ENCODE measurements around the gene ANK3.
A peak's percentile ranks its signal among the peaks of the same experiment; 100 is the strongest.

The ANK3 gene

DNA sequence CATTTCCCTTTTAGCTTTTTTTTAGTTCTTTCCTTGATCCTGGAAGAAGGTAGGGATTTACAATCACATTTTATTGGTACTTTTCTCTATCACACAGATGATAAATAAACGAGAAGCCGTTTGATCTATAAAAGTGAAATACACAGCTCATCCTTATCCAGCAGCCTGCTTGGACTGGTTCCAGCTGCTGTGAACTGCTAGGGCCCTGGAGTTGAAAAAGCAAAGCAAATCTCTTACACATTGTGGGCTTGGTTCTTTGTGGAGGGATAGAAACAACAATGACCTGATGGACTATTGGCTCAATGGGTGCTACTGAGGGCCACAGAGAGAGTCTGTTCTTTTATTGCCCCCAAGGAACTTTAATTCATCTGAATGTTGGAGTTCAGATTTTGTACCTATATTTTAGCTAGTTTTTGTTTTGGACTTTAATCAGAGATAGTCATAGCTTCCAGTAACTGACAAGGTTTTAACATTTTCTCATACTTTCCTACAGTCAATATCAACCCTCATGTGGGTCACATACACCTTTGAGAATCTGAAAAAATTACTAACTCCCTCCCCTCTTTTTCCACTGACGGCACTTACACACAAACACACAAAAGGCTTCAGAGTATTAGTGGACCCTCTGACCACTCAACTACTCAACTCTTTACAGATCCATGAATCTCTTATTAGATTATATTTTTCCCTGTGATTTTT is 391.7 kb downstream of the ANK3 start:
- Histone ChIP-seq H3K27me3 (ENCODE audit: control insufficient read depth in 2 of 2, insufficient read depth in 2 of 2, low read length in 2 of 2) (no peaks in the 10 kb centered on the region), H3K27ac (ENCODE audit: low read depth in 2 of 2, low read length in 2 of 2) (no peak overlapping the region), H3K9ac (ENCODE audit: low read depth in 1 of 2, low read length in 2 of 2) (no peak overlapping the region), H3K4me3 (ENCODE audit: low read length in 2 of 2) (no peak overlapping the region), H3K4me1 (ENCODE audit: control insufficient read depth in 2 of 2, insufficient read depth in 2 of 2, low read length in 2 of 2) (no peaks in the 10 kb centered on the region), H3K9me3 (ENCODE audit: control insufficient read depth in 2 of 2, low read length in 2 of 2) (no peaks in the 10 kb centered on the region), H3K36me3 (ENCODE audit: control insufficient read depth in 2 of 2, insufficient read depth in 2 of 2, low read length in 2 of 2) (no peaks in the 10 kb centered on the region)

DNA sequence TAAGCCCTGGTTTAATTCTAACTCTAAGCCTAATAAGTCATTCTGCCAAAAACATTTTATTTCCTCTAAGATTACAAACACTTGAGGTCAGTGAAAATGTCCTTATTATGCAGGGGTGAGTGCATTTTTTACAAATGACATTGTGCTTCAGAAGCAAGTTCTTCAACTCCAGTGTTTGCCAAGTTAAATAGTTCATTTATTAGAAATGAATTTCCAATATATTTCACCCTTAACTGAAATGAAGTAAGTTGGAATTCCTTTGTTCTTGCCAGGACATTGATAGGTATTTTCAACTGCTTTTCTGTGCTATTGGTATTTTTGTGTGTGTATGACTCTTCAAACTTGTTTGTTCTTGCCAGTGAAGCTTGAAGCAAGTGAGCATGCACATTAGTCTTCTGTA is 393.8 kb downstream of the ANK3 start:
- no peaks in the 10 kb centered on the region for H3K27me3 ChIP-seq (ENCODE audit: control insufficient read depth in 2 of 2, insufficient read depth in 2 of 2, low read length in 2 of 2)
- no peak overlapping the region for H3K4me3 ChIP-seq (ENCODE audit: low read length in 2 of 2)
- no peaks in the 10 kb centered on the region for H3K9me3 ChIP-seq (ENCODE audit: control insufficient read depth in 2 of 2, low read length in 2 of 2)
- H3K36me3 ChIP-seq (ENCODE audit: control insufficient read depth in 2 of 2, insufficient read depth in 2 of 2, low read length in 2 of 2), result no peaks in the 10 kb centered on the region
- H3K4me1 ChIP-seq (ENCODE audit: control insufficient read depth in 2 of 2, insufficient read depth in 2 of 2, low read length in 2 of 2), result peaks cover 0 to 9% of the 10 kb centered on the region in 2 donors
- H3K27ac ChIP-seq (ENCODE audit: low read depth in 2 of 2, low read length in 2 of 2), result no peak overlapping the region
- no peak overlapping the region for H3K9ac ChIP-seq (ENCODE audit: low read depth in 1 of 2, low read length in 2 of 2)

DNA sequence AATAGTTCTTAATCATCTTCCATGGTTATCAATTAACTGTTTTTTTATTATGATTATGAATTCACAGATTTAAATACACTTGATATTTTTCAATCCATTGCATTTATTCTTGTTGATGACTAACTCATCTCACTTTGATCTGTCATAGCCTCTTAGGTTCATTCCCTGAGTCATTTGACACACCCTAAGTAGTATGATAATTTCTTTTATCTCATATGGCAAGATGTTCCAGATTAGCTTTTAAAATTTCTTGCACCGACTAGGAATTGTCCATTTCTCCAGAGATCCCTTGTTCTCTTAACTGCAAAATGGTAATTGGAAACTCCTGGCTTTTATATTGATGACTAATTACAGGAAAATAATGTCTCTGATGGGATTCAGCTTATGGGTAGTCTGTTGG is 395.7 kb downstream of the ANK3 start:
- Histone ChIP-seq H3K4me1 (ENCODE audit: control insufficient read depth in 2 of 2, insufficient read depth in 2 of 2, low read length in 2 of 2) (peaks cover 0 to 9% of the 10 kb centered on the region in 2 donors), H3K9ac (ENCODE audit: low read depth in 1 of 2, low read length in 2 of 2) (no peak overlapping the region), H3K36me3 (ENCODE audit: control insufficient read depth in 2 of 2, insufficient read depth in 2 of 2, low read length in 2 of 2) (no peaks in the 10 kb centered on the region), H3K27ac (ENCODE audit: low read depth in 2 of 2, low read length in 2 of 2) (no peak overlapping the region), H3K9me3 (ENCODE audit: control insufficient read depth in 2 of 2, low read length in 2 of 2) (no peaks in the 10 kb centered on the region), H3K4me3 (ENCODE audit: low read length in 2 of 2) (no peak overlapping the region), H3K27me3 (ENCODE audit: control insufficient read depth in 2 of 2, insufficient read depth in 2 of 2, low read length in 2 of 2) (no peaks in the 10 kb centered on the region)

DNA sequence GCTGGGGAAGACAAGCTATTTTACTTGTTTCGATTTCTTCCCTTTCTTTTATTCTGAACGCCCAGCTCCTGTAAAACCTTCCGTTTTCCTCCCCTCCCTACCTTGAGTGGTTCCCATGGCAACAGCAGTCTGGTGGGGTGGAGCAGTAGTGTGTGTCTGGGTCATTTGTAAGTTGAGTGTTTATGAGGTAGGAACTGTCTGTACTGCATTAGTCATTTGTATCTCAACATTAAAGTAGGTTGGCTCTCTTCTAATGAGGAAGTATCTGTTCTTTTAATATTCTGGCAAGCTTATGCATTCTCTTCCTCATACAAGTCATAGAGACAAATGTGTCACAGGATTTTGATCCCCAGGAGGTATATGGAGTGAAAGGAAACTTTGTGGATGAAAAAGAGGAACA is 398.0 kb downstream of the ANK3 start:
- Histone ChIP-seq H3K9me3 (ENCODE audit: control insufficient read depth in 2 of 2, low read length in 2 of 2) (no peaks in the 10 kb centered on the region), H3K27ac (ENCODE audit: low read depth in 2 of 2, low read length in 2 of 2) (peak overlapping the region in 1 of 2 donors; percentile 15)

DNA sequence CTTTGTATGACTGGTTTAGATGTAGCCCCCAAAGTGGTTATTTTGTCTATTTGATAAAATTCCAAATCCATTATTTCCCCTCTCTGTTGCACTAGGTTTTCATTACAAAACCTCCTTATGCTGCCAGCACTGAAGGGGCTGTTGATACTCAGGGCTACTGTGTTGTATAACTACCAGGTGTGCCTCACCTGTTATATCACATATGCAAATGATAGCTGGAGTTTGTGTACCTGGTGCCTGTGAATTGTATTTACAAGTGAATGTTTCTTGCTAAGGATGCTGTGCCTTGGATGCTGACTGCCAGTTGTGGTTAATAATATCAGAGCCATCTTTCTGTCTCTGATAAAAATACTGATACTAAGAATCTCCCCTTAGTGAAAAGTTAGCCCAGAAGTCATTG is 398.6 kb downstream of the ANK3 start:
- Histone ChIP-seq H3K9me3 (ENCODE audit: control insufficient read depth in 2 of 2, low read length in 2 of 2) (no peaks in the 10 kb centered on the region), H3K27me3 (ENCODE audit: control insufficient read depth in 2 of 2, insufficient read depth in 2 of 2, low read length in 2 of 2) (no peaks in the 10 kb centered on the region), H3K4me1 (ENCODE audit: control insufficient read depth in 2 of 2, insufficient read depth in 2 of 2, low read length in 2 of 2) (peaks cover 0 to 9% of the 10 kb centered on the region in 2 donors)

More for the DNA sequence above, 398.0 kb downstream of the ANK3 start:
- Histone ChIP-seq H3K9ac (ENCODE audit: low read depth in 1 of 2, low read length in 2 of 2) (no peak overlapping the region), H3K4me3 (ENCODE audit: low read length in 2 of 2) (no peak overlapping the region), H3K36me3 (ENCODE audit: control insufficient read depth in 2 of 2, insufficient read depth in 2 of 2, low read length in 2 of 2) (no peaks in the 10 kb centered on the region), H3K27me3 (ENCODE audit: control insufficient read depth in 2 of 2, insufficient read depth in 2 of 2, low read length in 2 of 2) (no peaks in the 10 kb centered on the region), H3K4me1 (ENCODE audit: control insufficient read depth in 2 of 2, insufficient read depth in 2 of 2, low read length in 2 of 2) (peaks cover 0 to 9% of the 10 kb centered on the region in 2 donors)

DNA sequence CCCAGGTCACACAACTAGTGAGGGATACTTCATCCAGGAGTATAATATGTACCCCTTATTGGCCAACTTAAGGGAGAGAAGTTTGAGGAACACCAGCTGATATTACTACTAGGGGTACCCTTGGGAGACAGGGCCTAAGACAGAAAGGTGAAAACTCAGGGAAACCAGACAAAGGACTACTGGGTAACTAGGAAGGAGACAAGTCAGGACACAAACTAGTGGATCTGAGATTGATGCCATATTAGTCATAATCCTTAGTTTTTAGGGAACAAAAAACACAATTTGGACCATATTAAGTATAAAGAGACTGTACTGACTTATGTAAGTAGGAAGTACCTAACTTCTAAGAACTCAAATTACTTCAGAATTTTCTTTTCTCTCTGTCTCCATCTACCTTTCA is 404.0 kb downstream of the ANK3 start:
- Histone ChIP-seq H3K4me1 (ENCODE audit: control insufficient read depth in 2 of 2, insufficient read depth in 2 of 2, low read length in 2 of 2) (no peaks in the 10 kb centered on the region), H3K27me3 (ENCODE audit: control insufficient read depth in 2 of 2, insufficient read depth in 2 of 2, low read length in 2 of 2) (no peaks in the 10 kb centered on the region), H3K27ac (ENCODE audit: low read depth in 2 of 2, low read length in 2 of 2) (no peak overlapping the region), H3K9ac (ENCODE audit: low read depth in 1 of 2, low read length in 2 of 2) (no peak overlapping the region), H3K9me3 (ENCODE audit: control insufficient read depth in 2 of 2, low read length in 2 of 2) (no peaks in the 10 kb centered on the region), H3K36me3 (ENCODE audit: control insufficient read depth in 2 of 2, insufficient read depth in 2 of 2, low read length in 2 of 2) (no peaks in the 10 kb centered on the region), H3K4me3 (ENCODE audit: low read length in 2 of 2) (no peak overlapping the region)

More for the DNA sequence above, 398.6 kb downstream of the ANK3 start:
- Histone ChIP-seq H3K27ac (ENCODE audit: low read depth in 2 of 2, low read length in 2 of 2) (no peak overlapping the region), H3K4me3 (ENCODE audit: low read length in 2 of 2) (no peak overlapping the region), H3K36me3 (ENCODE audit: control insufficient read depth in 2 of 2, insufficient read depth in 2 of 2, low read length in 2 of 2) (no peaks in the 10 kb centered on the region), H3K9ac (ENCODE audit: low read depth in 1 of 2, low read length in 2 of 2) (peak overlapping the region in 1 of 2 donors; percentile 27)

DNA sequence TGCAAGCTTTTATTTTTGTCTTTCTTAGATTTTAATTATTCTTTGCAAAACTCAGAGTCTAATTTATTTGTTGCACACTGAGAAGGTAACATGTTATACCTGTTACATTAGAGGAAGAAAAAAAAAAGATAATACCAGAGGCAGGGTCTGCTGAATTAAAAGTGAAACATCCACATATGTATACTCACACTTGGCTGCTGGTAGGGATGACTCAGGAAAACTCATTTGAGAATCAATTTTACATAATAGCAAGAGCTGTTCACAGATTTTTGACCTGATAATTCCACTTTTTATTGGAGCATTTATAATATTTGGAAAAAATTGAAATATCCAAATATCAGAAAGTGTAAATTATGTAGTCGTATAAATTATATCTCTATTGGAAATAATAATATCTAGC is 405.3 kb downstream of the ANK3 start:
- H3K27ac ChIP-seq (ENCODE audit: low read depth in 2 of 2, low read length in 2 of 2), result no peak overlapping the region
- no peaks in the 10 kb centered on the region for H3K36me3 ChIP-seq (ENCODE audit: control insufficient read depth in 2 of 2, insufficient read depth in 2 of 2, low read length in 2 of 2)
- no peaks in the 10 kb centered on the region for H3K9me3 ChIP-seq (ENCODE audit: control insufficient read depth in 2 of 2, low read length in 2 of 2)
- no peaks in the 10 kb centered on the region for H3K27me3 ChIP-seq (ENCODE audit: control insufficient read depth in 2 of 2, insufficient read depth in 2 of 2, low read length in 2 of 2)
- H3K4me1 ChIP-seq (ENCODE audit: control insufficient read depth in 2 of 2, insufficient read depth in 2 of 2, low read length in 2 of 2), result no peaks in the 10 kb centered on the region
- H3K4me3 ChIP-seq (ENCODE audit: low read length in 2 of 2), result no peak overlapping the region
- no peak overlapping the region for H3K9ac ChIP-seq (ENCODE audit: low read depth in 1 of 2, low read length in 2 of 2)

DNA sequence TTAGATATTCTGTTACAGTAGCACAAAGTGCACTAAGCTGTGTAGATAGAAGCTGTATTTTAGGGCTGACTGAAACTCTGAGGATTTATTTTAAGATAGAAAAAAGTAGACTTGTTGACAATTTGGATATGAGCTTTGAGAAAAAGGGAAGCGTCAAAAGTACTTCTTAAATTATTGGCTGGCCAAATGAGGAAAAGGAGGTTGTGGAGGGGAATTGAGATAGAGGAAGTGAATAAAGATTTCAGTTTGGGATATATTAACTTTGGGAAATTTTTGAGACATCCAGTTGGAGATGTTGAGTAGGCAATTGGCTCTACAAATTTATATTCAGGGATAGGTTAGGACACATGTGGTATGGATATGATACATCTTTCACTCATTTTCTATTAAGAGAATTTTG is 409.3 kb downstream of the ANK3 start:
- Histone ChIP-seq H3K36me3 (ENCODE audit: control insufficient read depth in 2 of 2, insufficient read depth in 2 of 2, low read length in 2 of 2) (no peaks in the 10 kb centered on the region), H3K9ac (ENCODE audit: low read depth in 1 of 2, low read length in 2 of 2) (no peak overlapping the region), H3K4me3 (ENCODE audit: low read length in 2 of 2) (no peak overlapping the region), H3K4me1 (ENCODE audit: control insufficient read depth in 2 of 2, insufficient read depth in 2 of 2, low read length in 2 of 2) (no peaks in the 10 kb centered on the region), H3K27ac (ENCODE audit: low read depth in 2 of 2, low read length in 2 of 2) (no peak overlapping the region), H3K9me3 (ENCODE audit: control insufficient read depth in 2 of 2, low read length in 2 of 2) (no peaks in the 10 kb centered on the region), H3K27me3 (ENCODE audit: control insufficient read depth in 2 of 2, insufficient read depth in 2 of 2, low read length in 2 of 2) (no peaks in the 10 kb centered on the region)

DNA sequence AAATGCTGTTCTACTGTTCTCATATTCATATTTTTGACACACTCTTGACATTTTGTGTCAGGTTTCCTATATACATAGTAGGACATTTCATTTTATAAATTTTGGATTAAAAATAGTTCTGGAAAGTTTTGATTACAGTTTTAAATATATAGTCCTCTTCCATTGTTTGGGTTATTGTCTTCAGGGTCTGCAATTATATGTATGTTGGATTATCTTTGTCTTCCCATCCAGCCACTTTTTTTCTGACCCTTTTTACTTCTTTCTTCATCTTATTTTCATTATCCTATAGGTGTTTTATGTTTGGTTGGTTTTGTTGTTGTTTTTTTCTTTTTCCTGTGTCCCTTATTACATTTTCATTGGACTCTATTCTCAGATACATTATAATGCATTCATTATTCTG is 412.2 kb downstream of the ANK3 start:
- no peaks in the 10 kb centered on the region for H3K36me3 ChIP-seq (ENCODE audit: control insufficient read depth in 2 of 2, insufficient read depth in 2 of 2, low read length in 2 of 2)
- H3K27ac ChIP-seq (ENCODE audit: low read depth in 2 of 2, low read length in 2 of 2), result no peak overlapping the region
- no peak overlapping the region for H3K9ac ChIP-seq (ENCODE audit: low read depth in 1 of 2, low read length in 2 of 2)
- no peak overlapping the region for H3K4me3 ChIP-seq (ENCODE audit: low read length in 2 of 2)
- H3K4me1 ChIP-seq (ENCODE audit: control insufficient read depth in 2 of 2, insufficient read depth in 2 of 2, low read length in 2 of 2), result peaks cover 0 to under 1% of the 10 kb centered on the region in 2 donors
- no peaks in the 10 kb centered on the region for H3K9me3 ChIP-seq (ENCODE audit: control insufficient read depth in 2 of 2, low read length in 2 of 2)
- no peaks in the 10 kb centered on the region for H3K27me3 ChIP-seq (ENCODE audit: control insufficient read depth in 2 of 2, insufficient read depth in 2 of 2, low read length in 2 of 2)

DNA sequence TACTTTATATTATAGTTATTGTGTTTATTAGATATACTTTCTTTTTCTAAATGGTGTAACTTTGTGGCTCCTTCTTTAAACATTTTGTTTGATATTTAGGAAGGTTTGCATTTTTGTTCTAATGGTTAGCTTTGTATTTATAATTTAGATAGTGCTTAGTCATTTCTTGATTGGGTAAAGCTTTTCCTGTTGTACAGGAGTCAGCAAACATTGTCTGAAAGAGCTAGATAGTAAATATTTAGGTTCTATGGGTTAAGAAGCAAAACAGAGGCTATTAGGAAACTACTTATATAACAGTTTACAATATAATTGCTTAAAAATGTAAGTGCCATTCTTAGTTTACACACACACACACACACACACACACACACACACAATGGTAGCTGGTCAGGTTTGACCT is 412.8 kb downstream of the ANK3 start:
- H3K27me3 ChIP-seq (ENCODE audit: control insufficient read depth in 2 of 2, insufficient read depth in 2 of 2, low read length in 2 of 2), result no peaks in the 10 kb centered on the region
- no peak overlapping the region for H3K27ac ChIP-seq (ENCODE audit: low read depth in 2 of 2, low read length in 2 of 2)
- H3K4me1 ChIP-seq (ENCODE audit: control insufficient read depth in 2 of 2, insufficient read depth in 2 of 2, low read length in 2 of 2), result peaks cover 0 to 6% of the 10 kb centered on the region in 2 donors
- no peaks in the 10 kb centered on the region for H3K36me3 ChIP-seq (ENCODE audit: control insufficient read depth in 2 of 2, insufficient read depth in 2 of 2, low read length in 2 of 2)
- no peak overlapping the region for H3K4me3 ChIP-seq (ENCODE audit: low read length in 2 of 2)
- no peaks in the 10 kb centered on the region for H3K9me3 ChIP-seq (ENCODE audit: control insufficient read depth in 2 of 2, low read length in 2 of 2)
- no peak overlapping the region for H3K9ac ChIP-seq (ENCODE audit: low read depth in 1 of 2, low read length in 2 of 2)
